AG10803 (cell line): ENCODE results near the gene NNMT.

Experiments used
- DNase-seq: peaks from one replicate; pipeline ENCODE4 v3.0.0; 2010; ENCODE audit warnings: low read depth
- H3K4me3 ChIP-seq: 2 replicates; pipeline ENCODE4 v1.5.1; 2011; ENCODE audit warnings: mild to moderate bottlenecking, low read length, control low read depth
- CTCF ChIP-seq: conservative IDR thresholded peaks from 2 replicates; pipeline ENCODE4 v1.5.1; 2011; ENCODE audit warnings: mild to moderate bottlenecking, low read length, control low read depth, inconsistent platforms

NNMT gene

GRCh38 chr11:114263513-114264170 is 32.6 kb upstream of the NNMT start:
- no peak overlapping the region for H3K4me3 ChIP-seq
- no peak for TF ChIP-seq CTCF
- no peak for DNase-seq

GRCh38 chr11:114264381-114264780 is 31.8 kb upstream of the NNMT start:
- DNase-seq: no peak
- H3K4me3 ChIP-seq: no peak overlapping the region
- no peak for TF ChIP-seq CTCF

GRCh38 chr11:114265122-114265878 is 30.9 kb upstream of the NNMT start:
- H3K4me3 ChIP-seq: no peak overlapping the region
- DNase-seq: no peak
- TF ChIP-seq CTCF: no peak

DNA sequence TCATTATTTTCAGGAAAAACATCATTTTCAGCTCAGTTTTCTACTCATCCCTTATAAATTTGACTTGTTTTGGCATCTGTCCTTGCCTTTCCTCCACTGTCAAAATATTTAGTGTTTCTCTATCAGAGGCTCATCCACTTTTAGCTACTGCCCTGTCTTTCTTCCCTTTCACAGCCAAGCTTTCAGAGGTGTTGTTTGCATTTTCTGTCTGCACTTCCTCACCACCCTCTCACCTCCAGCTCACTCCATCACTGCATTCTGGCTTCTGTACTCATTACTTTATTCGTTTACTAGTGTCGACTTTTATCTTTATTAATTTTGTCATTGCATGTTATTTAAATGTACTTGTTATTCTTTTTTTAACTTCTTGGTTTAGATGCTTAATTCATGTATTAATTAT is 26.7 kb upstream of the NNMT start:
- no peak for TF ChIP-seq CTCF
- no peak overlapping the region for H3K4me3 ChIP-seq
- DNase-seq: no peak

DNA sequence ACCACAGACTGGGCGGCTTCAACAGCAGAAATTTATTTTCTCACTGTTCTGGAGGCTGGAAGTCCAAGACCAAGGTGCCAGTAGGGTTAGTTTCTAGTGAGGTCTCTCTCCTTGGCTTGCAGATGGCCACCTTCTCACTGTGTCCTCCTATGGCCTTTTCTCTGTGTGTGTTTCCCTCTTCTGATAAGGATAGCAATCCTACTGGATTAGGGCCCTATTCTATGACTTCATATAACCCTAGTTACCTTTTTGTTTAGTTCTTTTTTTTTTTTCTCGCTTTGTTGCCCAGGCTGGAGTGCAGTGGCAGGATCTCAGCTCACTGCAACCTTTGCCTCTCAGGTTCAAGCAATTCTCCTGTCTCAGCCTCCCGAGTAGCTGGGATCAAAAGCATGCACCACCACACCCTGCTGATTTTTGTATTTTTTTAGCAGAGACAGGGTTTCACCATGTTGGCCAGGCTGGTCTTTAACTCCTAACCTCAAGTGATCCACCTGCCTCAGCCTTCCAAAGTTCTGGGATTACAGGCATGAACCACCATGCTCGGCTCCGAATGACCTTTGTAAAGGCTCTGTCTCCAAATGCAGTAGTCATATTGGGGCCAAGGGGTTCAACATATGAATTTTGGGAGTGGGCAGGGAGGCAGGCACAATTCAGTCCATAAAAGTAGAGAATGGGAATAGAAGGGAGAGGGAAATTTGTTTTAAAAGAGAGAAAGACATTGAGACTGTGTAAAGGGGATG is 25.5 kb upstream of the NNMT start:
- H3K4me3 ChIP-seq: no peak overlapping the region
- no peak for DNase-seq
- no peak for TF ChIP-seq CTCF

DNA sequence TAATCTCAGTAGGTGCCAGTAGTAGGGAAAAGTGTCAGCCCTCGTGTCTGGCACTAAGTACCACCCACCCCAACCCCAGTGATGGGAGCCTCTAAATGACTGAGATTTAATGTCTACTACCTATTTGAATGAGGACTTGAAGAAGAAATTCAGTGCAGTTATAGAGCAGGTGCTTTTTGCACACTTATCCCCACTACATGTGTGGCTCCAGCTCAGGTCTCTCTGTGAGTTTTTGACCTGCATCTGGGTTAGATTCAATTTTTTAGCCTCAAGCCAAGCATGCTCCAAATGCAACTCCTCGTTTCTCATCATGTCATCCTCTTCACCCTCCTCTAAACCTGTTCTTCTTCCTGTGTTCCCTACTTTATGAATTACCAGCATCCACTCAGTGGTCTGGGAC is 24.9 kb upstream of the NNMT start:
- no peak for DNase-seq
- TF ChIP-seq CTCF: no peak
- no peak overlapping the region for H3K4me3 ChIP-seq
